NCI-H510A (cell line): ENCODE measurements around the gene WDR27.
A peak's percentile ranks its signal among the peaks of the same experiment; 100 is the strongest.
"Not testable (repeated sequence)": the region's sequence is repeated elsewhere in the genome, so short reads cannot be mapped to it uniquely, and the experiment has no call there.

ENCODE experiments used
- DNase-seq: peaks from one replicate; lab custom pipeline; 2025; lab: John Stamatoyannopoulos, UW

WDR27 gene

GRCh38 chr6:169661391-169661756, 40.5 kb downstream of the WDR27 start:
- DNase-seq = no peak

GRCh38 chr6:169660751-169661390, 41.0 kb downstream of the WDR27 start:
- DNase-seq = no peak

GRCh38 chr6:169659820-169660610, 41.8 kb downstream of the WDR27 start:
- no peak for DNase-seq

GRCh38 chr6:169657284-169657610, 44.6 kb downstream of the WDR27 start:
- DNase-seq = no peak

- DNase-seq = no peak
Measured at GRCh38 chr6:169656546-169657283, 45.1 kb downstream of the WDR27 start.

- DNase-seq = peak; percentile 68
Measured at GRCh38 chr6:169654598-169655391, 47.0 kb downstream of the WDR27 start.

GRCh38 chr6:169653691-169654090, 48.1 kb downstream of the WDR27 start:
- no peak for DNase-seq

GRCh38 chr6:169652896-169653295, 48.9 kb downstream of the WDR27 start:
- DNase-seq = no peak

GRCh38 chr6:169651498-169651897, 50.3 kb downstream of the WDR27 start:
- no peak for DNase-seq

- DNase-seq = no peak
Measured at GRCh38 chr6:169650959-169651292, 50.9 kb downstream of the WDR27 start.

GRCh38 chr6:169650241-169650958, 51.4 kb downstream of the WDR27 start:
- DNase-seq = no peak

- no peak for DNase-seq
Measured at GRCh38 chr6:169648617-169649016, 53.2 kb downstream of the WDR27 start.

GRCh38 chr6:169648092-169648491, 53.7 kb downstream of the WDR27 start:
- no peak for DNase-seq

- DNase-seq = no peak
Measured at GRCh38 chr6:169647637-169648036, 54.2 kb downstream of the WDR27 start.

- no peak for DNase-seq
Measured at GRCh38 chr6:169646906-169647567, 54.8 kb downstream of the WDR27 start.

- DNase-seq = not testable (repeated sequence)
Measured at GRCh38 chr6:169645459-169645858, 56.4 kb downstream of the WDR27 start.

GRCh38 chr6:169643521-169643920, 58.3 kb downstream of the WDR27 start:
- no peak for DNase-seq

GRCh38 chr6:169642455-169642854, 59.4 kb downstream of the WDR27 start:
- no peak for DNase-seq

- no peak for DNase-seq
Measured at GRCh38 chr6:169641461-169642085, 60.3 kb downstream of the WDR27 start.

- DNase-seq = no peak
Measured at GRCh38 chr6:169640983-169641382, 60.8 kb downstream of the WDR27 start.

- no peak for DNase-seq
Measured at GRCh38 chr6:169640351-169640852, 61.4 kb downstream of the WDR27 start.
